NT2/D1 (cell line): ENCODE data around the gene GDNF.

ENCODE experiments used
- SUZ12 ChIP-seq: IDR thresholded peaks from 2 replicates; pipeline ENCODE4 v1.6.1; 2011; ENCODE audit not compliant: insufficient read length, insufficient read depth; ENCODE audit errors: extremely low read depth
- ZNF274 ChIP-seq: IDR thresholded peaks from 2 replicates; pipeline ENCODE4 v1.6.1; 2011; ENCODE audit warnings: mild to moderate bottlenecking, low read depth, low read length

GRCh38 chr5:37801521-37801920 is 38.3 kb downstream of the GDNF start:
- no peak for TF ChIP-seq SUZ12
- no peak for TF ChIP-seq ZNF274
